Activated CD4-positive, CD25-positive, alpha-beta regulatory T cell (primary cell): Measurements from ENCODE around the gene SLC26A5.
"Not testable (repeated sequence)": the region's sequence is repeated elsewhere in the genome, so short reads cannot be mapped to it uniquely, and the experiment has no call there.

Source experiments
- DNase-seq, 4 experiments: peaks; one replicate each; lab custom pipeline; 2025; lab: John Stamatoyannopoulos, UW

Gene SLC26A5

GRCh38 chr7:103446049-103446520 lies at the start of gene SLC26A5:
Gene SLC26A5, minus strand, starts transcription at chr7:103446207. Its CDS starts 24,693 bp downstream, at chr7:103421514.
- no peak for DNase-seq

- no peak for DNase-seq
These were observed 41.4 kb upstream of the SLC26A5 start for GRCh38 chr7:103487419-103487818.

DNA sequence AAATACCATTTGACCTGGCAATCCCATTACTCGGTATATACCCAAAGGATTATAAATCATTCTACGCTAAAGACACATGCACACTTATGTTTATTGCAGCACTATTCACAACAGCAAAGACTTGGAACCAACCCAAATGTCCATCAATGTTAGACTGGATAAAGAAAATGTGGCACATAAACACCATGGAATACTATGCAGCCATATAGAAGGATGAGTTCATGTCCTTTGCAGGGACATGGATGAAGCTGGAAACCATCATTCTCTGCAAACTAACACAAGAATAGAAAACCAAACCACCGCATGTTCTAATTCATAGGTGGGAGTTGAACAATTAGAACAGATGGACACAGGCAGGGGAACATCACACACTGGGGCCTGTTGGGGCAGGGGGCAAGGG lies 40.9 kb upstream of the SLC26A5 start:
- DNase-seq, result not testable (repeated sequence)

GRCh38 chr7:103480771-103481170 lies 34.8 kb upstream of the SLC26A5 start:
- DNase-seq, result no peak

DNA sequence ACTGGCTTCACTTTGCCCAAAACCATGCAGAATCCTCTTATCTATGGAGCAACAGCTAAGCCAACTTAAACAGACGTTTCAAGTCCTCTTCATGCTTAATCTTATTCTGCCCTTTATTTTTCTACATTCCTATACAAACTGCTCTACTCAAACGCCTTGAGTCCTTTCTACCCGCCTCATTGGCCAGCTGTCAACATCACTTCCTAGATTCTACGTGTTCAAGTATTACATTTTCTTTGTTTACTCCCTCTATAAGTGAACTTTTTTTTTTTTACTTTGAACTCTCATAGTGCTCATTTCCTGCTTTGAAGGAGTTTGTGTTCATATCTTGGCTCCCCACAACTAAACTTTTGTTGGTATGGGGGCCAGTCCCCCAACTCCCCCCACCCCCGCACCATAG lies 28.9 kb upstream of the SLC26A5 start:
- no peak for DNase-seq

DNA sequence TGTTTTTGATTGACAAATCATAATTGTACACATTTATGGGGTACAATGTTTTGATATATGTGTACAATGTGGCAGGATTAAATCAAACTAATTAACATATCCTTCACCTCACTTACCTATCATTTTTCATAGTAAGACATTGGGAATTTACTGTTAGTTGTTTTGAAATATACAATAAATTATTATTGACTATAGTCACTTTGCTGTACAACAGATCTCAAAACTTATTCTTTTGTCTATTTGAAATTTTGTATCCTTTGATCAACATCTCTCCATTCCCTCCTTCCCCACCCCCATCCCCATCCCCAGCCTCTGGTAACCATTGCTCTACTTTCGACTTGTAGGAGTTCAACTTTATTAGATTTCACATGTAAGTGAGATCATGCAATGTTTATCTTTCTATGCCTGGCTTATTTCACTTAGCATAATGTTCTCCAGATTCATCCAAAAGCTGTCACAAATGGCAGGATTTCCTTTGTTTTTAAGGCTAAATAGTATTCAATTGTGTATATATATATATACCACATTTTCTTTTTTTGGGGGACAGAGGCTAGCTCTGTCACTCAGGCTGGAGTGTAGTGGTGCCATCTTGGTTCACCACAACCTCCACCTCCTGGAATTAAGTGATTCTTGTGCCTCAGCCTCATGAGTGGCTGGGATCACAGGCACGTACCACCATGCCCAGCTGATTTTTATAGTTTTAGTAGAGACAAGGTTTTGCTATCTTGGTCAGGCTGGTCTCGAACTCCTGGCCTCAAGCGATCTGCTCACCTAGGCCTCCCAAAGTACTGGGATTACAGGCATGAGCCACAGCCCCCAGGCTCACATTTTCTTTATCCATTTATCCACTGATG lies 23.3 kb upstream of the SLC26A5 start:
- no peak for DNase-seq

GRCh38 chr7:103466814-103467213 lies 20.8 kb upstream of the SLC26A5 start:
- DNase-seq, result no peak

DNA sequence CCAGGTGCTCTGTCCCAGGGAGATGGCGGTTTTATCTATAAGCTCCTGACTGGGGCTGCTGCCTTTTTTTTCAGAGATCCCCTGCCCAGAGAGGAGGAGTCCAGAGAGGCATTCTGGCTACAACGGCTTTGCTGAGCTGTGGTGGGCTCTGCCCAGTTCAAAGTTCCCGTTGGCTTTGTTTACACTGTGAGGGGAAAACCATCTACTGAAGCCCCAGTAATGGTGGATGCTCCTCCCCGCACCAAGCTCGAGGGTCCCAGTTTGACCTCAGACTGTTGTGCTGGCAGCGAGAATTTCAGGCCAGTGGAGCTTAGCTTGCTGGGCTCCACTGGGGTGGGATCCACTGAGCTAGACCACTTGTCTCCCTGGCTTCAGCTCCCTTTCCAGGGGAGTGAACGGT lies 16.4 kb upstream of the SLC26A5 start:
- no peak for DNase-seq

GRCh38 chr7:103447073-103447960 lies 1.3 kb upstream of the SLC26A5 start:
- no peak for DNase-seq

- no peak for DNase-seq
These were observed 569 bp downstream of the SLC26A5 start for GRCh38 chr7:103445228-103446048.

GRCh38 chr7:103439661-103440060 lies 6.3 kb downstream of the SLC26A5 start:
- DNase-seq, result no peak

- DNase-seq, result no peak
These were observed 8.4 kb downstream of the SLC26A5 start for GRCh38 chr7:103437623-103438022.

DNA sequence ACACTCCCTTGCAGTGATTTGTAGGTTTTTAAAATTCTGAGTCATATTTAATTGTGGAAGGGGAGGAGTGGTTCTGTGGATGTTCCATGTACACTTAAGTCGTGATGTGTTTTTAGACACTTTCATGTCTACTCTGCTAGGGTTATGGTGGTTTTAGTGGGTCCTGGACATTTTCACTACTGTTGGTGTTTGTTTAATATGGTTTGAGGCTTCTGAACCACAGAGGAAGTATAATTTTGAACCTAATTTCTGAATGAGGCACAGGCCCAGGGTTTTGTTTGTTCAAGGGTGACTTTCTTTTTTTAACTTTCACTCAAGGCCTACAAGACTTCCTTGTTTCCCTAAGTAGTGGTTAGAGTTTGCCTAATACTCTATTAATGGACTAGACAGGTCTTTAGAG lies 13.3 kb downstream of the SLC26A5 start:
- DNase-seq, result no peak

GRCh38 chr7:103425177-103425576 lies 20.8 kb downstream of the SLC26A5 start:
- DNase-seq, result no peak

DNA sequence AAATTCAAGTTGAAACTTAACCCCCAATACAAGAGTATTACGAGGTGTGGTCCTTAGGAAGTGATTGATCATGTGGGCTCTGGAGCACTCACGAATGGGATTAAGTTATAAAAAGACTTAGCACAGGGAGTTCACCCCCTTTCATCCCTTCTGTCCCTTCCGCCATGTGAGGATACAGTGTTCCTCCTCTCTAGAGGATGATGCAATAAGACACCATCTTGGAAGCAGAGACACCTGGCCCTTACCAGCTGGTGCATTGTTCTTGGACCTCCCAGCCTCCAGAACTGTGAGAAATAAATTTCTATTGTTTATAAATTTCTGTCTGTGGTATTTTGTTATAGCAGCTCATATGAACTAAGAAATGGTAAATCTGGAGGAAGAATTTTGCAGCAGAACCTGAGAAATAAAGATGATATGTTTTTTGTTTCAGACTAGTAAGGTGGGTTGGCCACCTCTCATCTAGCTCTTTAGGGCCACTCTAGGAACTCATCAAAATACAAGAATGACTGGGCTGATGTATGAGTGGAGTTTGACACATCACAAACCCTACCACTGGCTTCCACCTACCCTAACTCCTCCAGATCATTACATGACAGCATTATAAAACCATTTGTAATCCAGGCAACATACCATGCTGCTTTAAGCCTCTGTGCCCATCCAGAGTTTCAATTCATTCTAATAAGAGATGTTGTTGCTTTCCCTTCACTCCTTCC lies 22.4 kb downstream of the SLC26A5 start:
- DNase-seq, result no peak

GRCh38 chr7:103420857-103421384 lies 25.1 kb downstream of the SLC26A5 start:
- DNase-seq, result no peak

DNA sequence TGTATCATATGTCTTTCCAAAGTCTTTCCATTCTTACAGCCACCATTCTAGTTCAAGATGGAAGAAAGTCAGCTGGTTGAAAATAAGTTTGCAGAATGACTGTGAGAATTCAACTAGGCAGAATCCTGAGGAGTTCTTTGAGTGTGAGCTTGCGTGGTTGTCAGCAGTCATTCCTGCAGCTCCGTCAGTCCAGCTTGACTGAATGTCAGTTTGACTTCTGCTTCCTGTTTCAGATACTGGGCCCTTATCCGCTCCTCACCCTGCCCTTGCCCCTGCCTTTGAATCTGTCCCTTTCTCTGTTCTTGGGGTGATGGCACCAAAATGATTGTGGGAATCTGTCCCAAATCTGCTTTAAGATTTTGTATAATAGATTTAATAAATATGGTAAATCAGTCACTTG lies 27.8 kb downstream of the SLC26A5 start:
- no peak for DNase-seq

- no peak for DNase-seq
These were observed 32.6 kb downstream of the SLC26A5 start for GRCh38 chr7:103413407-103413806.

GRCh38 chr7:103412151-103412550 lies 33.9 kb downstream of the SLC26A5 start:
- DNase-seq, result no peak

- DNase-seq, result not testable (repeated sequence)
These were observed 40.0 kb downstream of the SLC26A5 start for GRCh38 chr7:103405789-103406613.
